ENCODE measurements around the gene PGBD2.

GRCh38 chr1:248910761-248911160 is 4.7 kb downstream of the PGBD2 start:
- TF ChIP-seq ZNF445 (CRISPR knock-in tag; IDR thresholded peaks at IDR 0.05; ENCODE audit: low read depth) (no peak), ZNF239 (CRISPR knock-in tag; IDR thresholded peaks at IDR 0.05) (no peak), TSC22D4 (tag; IDR thresholded peaks at IDR 0.05) (no peak), ZNF584 (CRISPR knock-in tag; IDR thresholded peaks at IDR 0.05; ENCODE audit: low read depth) (no peak), TAF1 (IDR thresholded peaks at IDR 0.05; ENCODE audit: control insufficient read depth, extremely low read depth, insufficient read depth, low read length, severe bottlenecking) (no peak), FOXP1 (CRISPR knock-in tag; IDR thresholded peaks at IDR 0.05) (no peak)
